ENCODE measurements around the gene RYK.

The RYK gene

DNA sequence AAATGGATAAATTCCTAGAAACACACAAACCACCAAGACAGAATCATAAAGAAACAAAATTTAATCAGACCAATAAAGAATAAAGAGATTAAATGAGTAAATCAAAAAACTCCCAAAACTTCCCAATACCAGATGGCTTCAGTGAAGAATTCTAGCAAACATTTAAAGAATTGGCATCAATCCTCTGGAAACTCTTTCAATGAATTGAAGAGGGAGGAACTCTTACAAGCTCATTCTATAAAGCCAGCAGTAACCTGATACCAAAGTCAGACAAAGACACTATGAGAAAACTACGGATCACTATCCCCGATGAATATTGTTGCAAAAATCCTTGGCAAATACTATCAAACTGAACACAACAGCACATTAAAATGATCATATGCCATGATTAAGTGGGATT is 139.0 kb downstream of the RYK start:
- Histone ChIP-seq H3F3A (ENCODE audit: control insufficient read depth, insufficient read depth) (no peaks in the 10 kb centered on the region), H3K27me3 (ENCODE audit: control insufficient read depth, low read length) (no peaks in the 10 kb centered on the region), H3K36me3 (ENCODE audit: control insufficient read depth, low read length) (no peaks in the 10 kb centered on the region), H3K4me3 (ENCODE audit: low read length) (no peak overlapping the region), H3K9me2 (replicated peaks; ENCODE audit: control insufficient read depth, low read length) (no peaks in the 10 kb centered on the region), H3K4me2 (ENCODE audit: low read length) (no peak overlapping the region), H3K79me2 (ENCODE audit: control insufficient read depth, low read length) (no peaks in the 10 kb centered on the region), H3K9me3 (ENCODE audit: control insufficient read depth, insufficient read depth, low read length) (no peaks in the 10 kb centered on the region), H3K4me1 (ENCODE audit: control insufficient read depth, low read length) (no peaks in the 10 kb centered on the region), H3K27ac (ENCODE audit: low read depth, low read length) (no peak overlapping the region), H4K20me1 (ENCODE audit: control insufficient read depth, insufficient read depth, low read depth, low read length) (no peaks in the 10 kb centered on the region)
- TF ChIP-seq EZH2phosphoT487 (IDR thresholded peaks at IDR 0.05; ENCODE audit: borderline replicate concordance, low read length) (no peak), CTCF (IDR thresholded peaks at IDR 0.05; ENCODE audit: low read depth, low read length, poor library complexity, severe bottlenecking) (no peak)

- no peaks in the 10 kb centered on the region for H3K27me3 ChIP-seq (ENCODE audit: control insufficient read depth, low read length)
- H3K9me2 ChIP-seq (replicated peaks; ENCODE audit: control insufficient read depth, low read length): no peaks in the 10 kb centered on the region
- no peaks in the 10 kb centered on the region for H3F3A ChIP-seq (ENCODE audit: control insufficient read depth, insufficient read depth)
- no peaks in the 10 kb centered on the region for H3K79me2 ChIP-seq (ENCODE audit: control insufficient read depth, low read length)
- no peak overlapping the region for H3K4me2 ChIP-seq (ENCODE audit: low read length)
- no peaks in the 10 kb centered on the region for H3K4me1 ChIP-seq (ENCODE audit: control insufficient read depth, low read length)
- no peaks in the 10 kb centered on the region for H3K9me3 ChIP-seq (ENCODE audit: control insufficient read depth, insufficient read depth, low read length)
- no peaks in the 10 kb centered on the region for H3K36me3 ChIP-seq (ENCODE audit: control insufficient read depth, low read length)
- no peak overlapping the region for H3K4me3 ChIP-seq (ENCODE audit: low read length)
- no peaks in the 10 kb centered on the region for H4K20me1 ChIP-seq (ENCODE audit: control insufficient read depth, insufficient read depth, low read depth, low read length)
- no peak overlapping the region for H3K27ac ChIP-seq (ENCODE audit: low read depth, low read length)
- TF ChIP-seq CTCF (IDR thresholded peaks at IDR 0.05; ENCODE audit: low read depth, low read length, poor library complexity, severe bottlenecking): no peak
- TF ChIP-seq EZH2phosphoT487 (IDR thresholded peaks at IDR 0.05; ENCODE audit: borderline replicate concordance, low read length): no peak
Observed at GRCh38 chr3:134110963-134111362, 139.7 kb downstream of the RYK start.
